LNCaP clone FGC (cell line): ENCODE data around the gene COMMD9.
A peak's percentile ranks its signal among the peaks of the same experiment; 100 is the strongest.

ENCODE experiments used
- DNase-seq: peaks from one replicate; pipeline ENCODE4 v3.0.0-alpha.2; 2011; ENCODE audit warnings: low read depth
- H3K4me3 ChIP-seq: 2 replicates; pipeline ENCODE4 v1.5.1; 2011; ENCODE audit warnings: mild to moderate bottlenecking, low read depth, low read length, control low read depth
- TF ChIP-seq, protein P1 (sequence below): IDR thresholded peaks from 2 replicates; pipeline ENCODE4 v1.5.1; 2012; ENCODE audit warnings: mild to moderate bottlenecking; ENCODE audit not compliant: control insufficient read depth, insufficient read depth; ENCODE audit errors: extremely low read depth

COMMD9 gene

DNA sequence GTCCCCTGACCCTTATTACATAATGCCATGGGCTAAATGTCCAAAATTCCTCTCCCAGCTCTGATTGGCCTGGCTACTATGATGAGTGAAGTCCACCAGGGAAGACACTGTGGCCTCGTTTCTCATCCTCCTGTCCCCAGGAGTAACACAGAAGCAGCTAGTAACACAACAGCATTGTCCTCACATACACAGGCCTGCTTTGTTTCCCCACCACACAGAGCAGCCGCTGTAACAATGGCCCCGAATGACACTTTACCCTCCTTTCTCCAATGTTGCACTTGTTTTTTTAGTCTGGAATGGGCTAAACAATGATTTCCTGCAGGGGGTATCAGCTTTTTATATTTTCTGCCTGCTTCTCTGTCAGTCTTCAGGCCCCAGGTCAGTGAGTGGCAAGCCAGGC is 6.7 kb upstream of the COMMD9 start, which contains the start of gene PRR5L:
TSS of gene PRR5L (plus strand) at position 363 of the 400 bp plus-strand sequence. CDS start 104,834 bp downstream, outside the sequence.
- TF ChIP-seq, protein P1, sequence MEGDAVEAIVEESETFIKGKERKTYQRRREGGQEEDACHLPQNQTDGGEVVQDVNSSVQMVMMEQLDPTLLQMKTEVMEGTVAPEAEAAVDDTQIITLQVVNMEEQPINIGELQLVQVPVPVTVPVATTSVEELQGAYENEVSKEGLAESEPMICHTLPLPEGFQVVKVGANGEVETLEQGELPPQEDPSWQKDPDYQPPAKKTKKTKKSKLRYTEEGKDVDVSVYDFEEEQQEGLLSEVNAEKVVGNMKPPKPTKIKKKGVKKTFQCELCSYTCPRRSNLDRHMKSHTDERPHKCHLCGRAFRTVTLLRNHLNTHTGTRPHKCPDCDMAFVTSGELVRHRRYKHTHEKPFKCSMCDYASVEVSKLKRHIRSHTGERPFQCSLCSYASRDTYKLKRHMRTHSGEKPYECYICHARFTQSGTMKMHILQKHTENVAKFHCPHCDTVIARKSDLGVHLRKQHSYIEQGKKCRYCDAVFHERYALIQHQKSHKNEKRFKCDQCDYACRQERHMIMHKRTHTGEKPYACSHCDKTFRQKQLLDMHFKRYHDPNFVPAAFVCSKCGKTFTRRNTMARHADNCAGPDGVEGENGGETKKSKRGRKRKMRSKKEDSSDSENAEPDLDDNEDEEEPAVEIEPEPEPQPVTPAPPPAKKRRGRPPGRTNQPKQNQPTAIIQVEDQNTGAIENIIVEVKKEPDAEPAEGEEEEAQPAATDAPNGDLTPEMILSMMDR, result no peak
- no peak within 1 kb of the TSS for H3K4me3 ChIP-seq
- no peak for DNase-seq

DNA sequence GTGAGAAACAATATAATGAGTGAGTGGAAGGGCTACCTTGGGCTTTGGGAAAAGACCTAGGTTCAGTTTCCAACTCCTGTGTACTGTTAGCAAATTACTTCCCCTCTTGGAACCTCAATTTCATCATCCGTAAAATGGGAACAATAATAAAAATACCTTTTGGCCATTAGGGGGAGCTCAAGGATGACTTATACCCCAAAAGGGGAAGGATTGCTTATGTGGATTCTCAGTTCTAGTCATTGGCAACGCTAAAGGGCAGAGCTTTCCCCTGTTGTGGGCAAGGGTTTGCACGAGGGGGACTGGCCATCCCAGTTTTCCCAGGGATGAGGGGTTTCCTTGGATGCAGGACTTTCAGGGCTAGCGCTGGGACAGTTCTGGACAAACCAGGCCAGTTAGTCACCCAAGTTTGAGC is 3.1 kb upstream of the COMMD9 start:
- no peak for DNase-seq
- TF ChIP-seq, protein P1, result peak; percentile 56
- no peak overlapping the region for H3K4me3 ChIP-seq

DNA sequence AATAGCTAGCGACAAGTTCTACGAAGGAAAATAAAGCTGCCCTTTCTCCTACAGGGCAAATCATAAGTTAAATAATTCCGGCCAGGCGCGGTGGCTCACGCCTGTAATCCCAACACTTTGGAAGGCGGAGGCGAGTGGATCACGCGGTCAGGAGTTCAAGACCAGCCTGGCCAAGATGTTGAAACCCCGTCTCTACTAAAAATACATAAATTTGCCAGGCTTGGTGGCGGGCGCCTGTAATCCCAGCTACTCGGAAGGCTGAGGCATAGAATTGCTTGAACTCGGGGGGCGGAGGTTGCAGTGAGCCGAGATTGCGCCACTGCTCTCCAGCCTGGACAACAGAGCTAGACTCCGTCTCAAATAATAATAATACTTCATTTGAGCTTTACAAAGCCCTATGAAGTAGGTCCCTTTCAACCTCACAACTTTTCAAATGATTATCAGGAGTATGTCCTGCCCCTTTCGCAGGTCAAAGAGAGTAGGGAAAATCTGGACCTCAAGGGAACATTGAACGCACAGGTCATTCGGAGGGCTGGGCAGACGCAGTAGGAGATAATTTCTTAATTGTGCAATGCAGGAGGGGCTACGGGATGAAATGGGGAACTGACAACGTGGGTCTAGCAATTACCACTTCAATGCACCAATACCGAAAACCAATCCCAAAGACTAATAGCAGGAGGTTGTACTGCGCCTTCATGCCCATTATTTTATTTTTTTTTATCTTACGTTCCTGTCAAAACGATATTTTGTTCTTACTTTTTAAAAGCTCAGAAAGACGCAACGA is 590 bp downstream of the COMMD9 start:
- DNase-seq, result no peak
- TF ChIP-seq, protein P1, result no peak

DNA sequence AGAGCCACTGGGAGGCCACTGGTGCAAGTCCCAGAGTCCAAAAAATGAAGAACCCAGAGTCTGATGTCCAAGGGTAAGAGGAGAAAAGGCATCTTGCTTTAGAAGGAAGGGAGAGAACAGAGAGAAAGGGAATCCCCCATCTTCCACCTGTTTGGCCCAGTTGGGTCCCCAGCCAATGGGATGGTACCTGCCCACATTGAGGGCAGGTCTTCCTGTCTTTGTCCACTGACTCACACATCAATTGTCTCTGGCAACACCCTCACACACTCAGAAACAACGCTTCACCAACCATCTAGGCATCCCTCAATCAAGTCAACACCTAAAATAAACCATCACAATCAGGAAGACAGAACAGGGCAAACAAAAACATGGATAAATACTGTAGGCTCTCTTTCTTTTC is 6.3 kb downstream of the COMMD9 start:
- TF ChIP-seq, protein P1, result no peak
- H3K4me3 ChIP-seq, result no peak overlapping the region
- DNase-seq, result no peak

More for the DNA sequence above, 590 bp downstream of the COMMD9 start:
- H3K4me3 ChIP-seq, result peak overlapping the region; percentile 88

DNA sequence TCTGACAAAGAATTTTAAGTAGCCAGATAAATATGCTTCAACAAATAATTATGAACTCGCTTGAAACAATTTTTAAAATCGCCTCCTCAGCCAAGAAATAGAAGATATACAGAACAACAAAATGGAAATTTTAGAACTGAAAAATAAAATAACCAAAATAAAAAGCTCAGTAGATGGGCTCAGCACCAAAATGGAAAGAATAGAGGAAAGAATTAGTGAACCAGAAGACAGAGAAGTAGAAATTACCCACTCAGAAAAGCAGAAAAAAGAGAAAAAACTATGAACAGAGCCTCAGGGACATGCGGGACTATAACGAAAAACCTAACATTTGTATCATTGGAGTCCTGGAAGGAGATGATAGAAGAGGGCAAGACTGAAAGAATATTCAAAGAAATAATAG is 7.4 kb downstream of the COMMD9 start:
- no peak overlapping the region for H3K4me3 ChIP-seq
- no peak for DNase-seq
- TF ChIP-seq, protein P1, result no peak

DNA sequence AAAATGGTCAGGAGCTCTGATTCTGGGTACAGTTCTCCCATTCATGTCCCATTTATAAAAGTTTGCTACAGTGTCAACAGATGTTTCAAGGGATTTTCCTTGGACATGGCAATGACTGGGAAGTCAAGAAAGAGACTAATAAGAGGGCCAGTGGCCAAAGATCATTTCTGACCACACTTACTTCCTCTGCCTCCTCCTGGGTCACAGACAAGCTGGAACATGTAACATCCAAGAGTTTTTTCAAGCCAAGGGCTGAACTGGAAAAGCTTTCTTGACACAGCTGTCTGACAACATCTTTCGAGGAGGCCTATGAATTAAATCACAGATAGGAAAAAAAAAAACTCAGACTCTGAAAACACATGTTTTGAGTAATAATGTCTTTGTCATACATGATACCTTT is 8.7 kb downstream of the COMMD9 start:
- TF ChIP-seq, protein P1, result no peak
- DNase-seq, result no peak
- no peak overlapping the region for H3K4me3 ChIP-seq
